Raji (cell line): ENCODE measurements around the gene ADRA1B.

Source experiments
- POLR2A ChIP-seq: IDR thresholded peaks from 2 replicates; pipeline ENCODE4 v1.6.1; 2011; ENCODE audit warnings: low read depth, low read length, control low read depth; ENCODE audit not compliant: insufficient read depth

Gene ADRA1B

GRCh38 chr5:159971514-159971913 lies 55.2 kb downstream of the ADRA1B start:
- no peak for TF ChIP-seq POLR2A

GRCh38 chr5:159971931-159972461 lies 55.7 kb downstream of the ADRA1B start:
- TF ChIP-seq POLR2A: no peak

GRCh38 chr5:159972538-159973362 lies 56.5 kb downstream of the ADRA1B start:
- TF ChIP-seq POLR2A: no peak

- no peak for TF ChIP-seq POLR2A
These were observed 59.3 kb downstream of the ADRA1B start for GRCh38 chr5:159975462-159976019.

GRCh38 chr5:159976921-159977320 lies 60.6 kb downstream of the ADRA1B start:
- no peak for TF ChIP-seq POLR2A

- no peak for TF ChIP-seq POLR2A
These were observed 62.1 kb downstream of the ADRA1B start for GRCh38 chr5:159978358-159978757.

- TF ChIP-seq POLR2A: no peak
These were observed 66.3 kb downstream of the ADRA1B start for GRCh38 chr5:159982421-159983173.

GRCh38 chr5:159987031-159987674 lies 70.9 kb downstream of the ADRA1B start:
- no peak for TF ChIP-seq POLR2A

- no peak for TF ChIP-seq POLR2A
These were observed 74.2 kb downstream of the ADRA1B start for GRCh38 chr5:159990506-159990905.

- TF ChIP-seq POLR2A: no peak
These were observed 76.3 kb downstream of the ADRA1B start for GRCh38 chr5:159992566-159992965.

GRCh38 chr5:159993194-159993593 lies 76.9 kb downstream of the ADRA1B start:
- TF ChIP-seq POLR2A: no peak

GRCh38 chr5:159995907-159996306 lies 79.6 kb downstream of the ADRA1B start:
- TF ChIP-seq POLR2A: no peak

- TF ChIP-seq POLR2A: no peak
These were observed 85.2 kb downstream of the ADRA1B start for GRCh38 chr5:160001457-160001856.

GRCh38 chr5:160007514-160007913 lies 91.2 kb downstream of the ADRA1B start:
- no peak for TF ChIP-seq POLR2A
